Colonic mucosa (tissue), 4 donors: ENCODE results near the gene KRT37. TPM values are rescaled to one million over a fixed set of nuclear protein-coding genes. Genes with fewer than 3 reads are reported as not detected.
"Not testable (repeated sequence)": the region's sequence is repeated elsewhere in the genome, so short reads cannot be mapped to it uniquely, and the experiment has no call there.

ENCODE experiments used
- DNase-seq: peaks from one replicate; pipeline ENCODE4 v3.0.0-alpha.2; 2020
- H3K27ac ChIP-seq: fragments of 200-600 bp; one replicate; pipeline ENCODE4 v1.8.0; 2021
- H3K27me3 ChIP-seq: fragments of 200-600 bp; one replicate; pipeline ENCODE4 v1.8.0; 2021
- H3K36me3 ChIP-seq: fragments of 200-600 bp; one replicate; pipeline ENCODE4 v1.8.0; 2021
- H3K4me1 ChIP-seq: fragments of 200-600 bp; one replicate; pipeline ENCODE4 v1.8.0; 2021; ENCODE audit warnings: mild to moderate bottlenecking
- H3K4me3 ChIP-seq: fragments of 200-600 bp; one replicate; pipeline ENCODE4 v1.8.0; 2021
- H3K9ac ChIP-seq, 2 donors: one replicate each; pipeline ENCODE4 v1.7.0; 2013; ENCODE audit warnings: control low read depth in 2 of 2, low read depth in 2 of 2, low read length in 2 of 2
- H3K9me3 ChIP-seq: fragments of 200-600 bp; one replicate; pipeline ENCODE4 v1.8.0; 2021
- intact Hi-C: fragments of 100-400 bp; cut with DNase I; formaldehyde crosslinking; loops from one replicate; pipeline ENCODE4 v1.14.1; 2022
- total RNA-seq, 2 donors: library from RNA; stranded (reverse); fragmentation: NEBNext Ultra II Directional in 1 of 2; extraction: Animal tissue kit (Norgen Biotek cat#: 25700) in 1 of 2; gene quantifications; one replicate each; pipeline ENCODE4 v1.2.1, GENCODE V29; 2021
- TF ChIP-seq, protein P1 (sequence below): fragments of 200-600 bp; IDR thresholded peaks from one replicate; pipeline ENCODE4 v1.8.0; 2022; ENCODE audit warnings: antibody characterized with exemption, mild to moderate bottlenecking
- donor health status: healthy.
- donor health status: DM: no; HTN: no; CAD: no.
- donor health status: DM: no; HTN: no; CAD: no.

Gene KRT37
- total RNA-seq, 2 donors from 2014 or later: not detected

GRCh38 chr17:41386227-41386626 lies 38.2 kb downstream of the KRT37 start:
- Histone ChIP-seq H3K4me3 (no peak overlapping the region), H3K9ac (no peak overlapping the region), H3K27me3 (no peaks in the 10 kb centered on the region), H3K36me3 (no peaks in the 10 kb centered on the region), H3K9me3 (no peaks in the 10 kb centered on the region), H3K4me1 (no peaks in the 10 kb centered on the region), H3K27ac (no peak overlapping the region)
- intact Hi-C loops: no loop called here
- DNase-seq: no peak
- TF ChIP-seq, protein P1, sequence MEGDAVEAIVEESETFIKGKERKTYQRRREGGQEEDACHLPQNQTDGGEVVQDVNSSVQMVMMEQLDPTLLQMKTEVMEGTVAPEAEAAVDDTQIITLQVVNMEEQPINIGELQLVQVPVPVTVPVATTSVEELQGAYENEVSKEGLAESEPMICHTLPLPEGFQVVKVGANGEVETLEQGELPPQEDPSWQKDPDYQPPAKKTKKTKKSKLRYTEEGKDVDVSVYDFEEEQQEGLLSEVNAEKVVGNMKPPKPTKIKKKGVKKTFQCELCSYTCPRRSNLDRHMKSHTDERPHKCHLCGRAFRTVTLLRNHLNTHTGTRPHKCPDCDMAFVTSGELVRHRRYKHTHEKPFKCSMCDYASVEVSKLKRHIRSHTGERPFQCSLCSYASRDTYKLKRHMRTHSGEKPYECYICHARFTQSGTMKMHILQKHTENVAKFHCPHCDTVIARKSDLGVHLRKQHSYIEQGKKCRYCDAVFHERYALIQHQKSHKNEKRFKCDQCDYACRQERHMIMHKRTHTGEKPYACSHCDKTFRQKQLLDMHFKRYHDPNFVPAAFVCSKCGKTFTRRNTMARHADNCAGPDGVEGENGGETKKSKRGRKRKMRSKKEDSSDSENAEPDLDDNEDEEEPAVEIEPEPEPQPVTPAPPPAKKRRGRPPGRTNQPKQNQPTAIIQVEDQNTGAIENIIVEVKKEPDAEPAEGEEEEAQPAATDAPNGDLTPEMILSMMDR: no peak

- H3K27ac ChIP-seq: no peak overlapping the region
Observed at GRCh38 chr17:41383690-41384089, 40.7 kb downstream of the KRT37 start.

GRCh38 chr17:41382394-41382793 lies 42.0 kb downstream of the KRT37 start:
- no peak overlapping the region for H3K27ac ChIP-seq
- intact Hi-C loops: no loop called here
- H3K9ac ChIP-seq: no peak overlapping the region
- H3K4me1 ChIP-seq: no peaks in the 10 kb centered on the region
- DNase-seq: no peak
- no peaks in the 10 kb centered on the region for H3K9me3 ChIP-seq
- H3K4me3 ChIP-seq: no peak overlapping the region
- no peaks in the 10 kb centered on the region for H3K27me3 ChIP-seq
- TF ChIP-seq, protein P1: no peak
- H3K36me3 ChIP-seq: no peaks in the 10 kb centered on the region

More at GRCh38 chr17:41383690-41384089, 40.7 kb downstream of the KRT37 start:
- Histone ChIP-seq H3K9ac (no peak overlapping the region), H3K4me1 (no peaks in the 10 kb centered on the region), H3K9me3 (no peaks in the 10 kb centered on the region), H3K36me3 (no peaks in the 10 kb centered on the region), H3K4me3 (no peak overlapping the region), H3K27me3 (no peaks in the 10 kb centered on the region)
- no peak for DNase-seq
- intact Hi-C loops: no loop called here
- TF ChIP-seq, protein P1: no peak

DNA sequence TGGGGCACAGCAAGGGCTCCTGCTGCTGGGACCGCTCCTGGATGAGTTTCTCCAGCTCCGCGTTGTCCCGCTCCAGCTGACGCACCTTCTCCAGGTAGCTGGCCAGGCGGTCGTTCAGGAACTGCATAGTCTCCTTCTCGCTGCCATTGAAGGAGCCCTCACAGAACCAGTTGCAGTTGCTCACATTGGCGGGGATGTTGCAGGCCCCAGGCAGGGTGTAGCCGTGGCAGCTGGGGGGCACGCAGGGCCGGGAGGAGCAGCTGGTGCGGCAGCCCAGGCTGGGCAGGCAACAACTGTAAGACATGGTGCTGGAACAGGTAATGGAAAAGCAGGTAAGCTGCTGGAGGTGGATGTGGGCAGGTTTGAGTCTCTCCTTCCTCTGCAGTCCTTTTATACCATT lies 42.4 kb downstream of the KRT37 start, which contains the start of gene KRT34:
TSS of gene KRT34 (minus strand) at position 364 of the 400 bp plus-strand sequence. CDS start at position 304, 60 bp downstream.
- H3K9ac ChIP-seq, H3K4me1 ChIP-seq, H3K27ac ChIP-seq, H3K4me3 ChIP-seq, H3K36me3 ChIP-seq, H3K27me3 ChIP-seq, DNase-seq, intact Hi-C loops, H3K9me3 ChIP-seq: not testable (repeated sequence)

DNA sequence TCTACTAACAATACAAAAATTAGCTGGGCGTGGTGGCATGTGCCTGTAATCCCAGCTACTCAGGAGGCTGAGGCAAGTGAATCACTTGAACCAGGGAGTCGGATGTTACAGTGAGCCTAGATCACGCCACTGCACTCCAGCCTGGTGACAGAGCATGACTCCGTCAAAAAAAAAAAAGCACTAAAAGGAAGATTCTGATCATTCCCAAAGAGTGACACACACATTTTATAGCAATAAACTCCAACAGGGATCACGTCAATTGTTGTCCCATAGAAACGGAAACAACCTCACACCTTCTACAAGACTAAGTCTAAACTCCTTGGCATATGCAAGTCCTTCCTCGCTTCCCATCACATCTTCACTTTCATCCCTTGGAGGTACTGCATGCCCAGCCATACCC lies 44.3 kb downstream of the KRT37 start:
- H3K36me3 ChIP-seq, intact Hi-C loops, H3K9me3 ChIP-seq, DNase-seq, H3K27me3 ChIP-seq, H3K4me1 ChIP-seq, H3K9ac ChIP-seq, H3K4me3 ChIP-seq, H3K27ac ChIP-seq: not testable (repeated sequence)

GRCh38 chr17:41377546-41377945 lies 46.8 kb downstream of the KRT37 start:
- no peak overlapping the region for H3K27ac ChIP-seq
- DNase-seq: no peak
- H3K9me3 ChIP-seq: no peaks in the 10 kb centered on the region
- no peak overlapping the region for H3K9ac ChIP-seq
- H3K36me3 ChIP-seq: no peaks in the 10 kb centered on the region
- intact Hi-C loops: no loop called here
- TF ChIP-seq, protein P1: no peak
- H3K4me3 ChIP-seq: no peak overlapping the region
- H3K4me1 ChIP-seq: no peaks in the 10 kb centered on the region
- H3K27me3 ChIP-seq: no peaks in the 10 kb centered on the region

Other genes starting within 250 kb of the KRT37 start
- gene KRTAP4-2, start 246.4 kb downstream of the KRT37 start, total RNA-seq: not detected
- under 1 TPM in 1 of 2 donors, not detected in 1; 0.53 TPM for gene KRTAP4-1, start 239.7 kb downstream of the KRT37 start, total RNA-seq
- not detected for gene KRTAP9-1, start 234.7 kb downstream of the KRT37 start, total RNA-seq
- not detected for gene KRTAP9-2, start 197.9 kb downstream of the KRT37 start, total RNA-seq
- not detected for gene KRTAP9-3, start 192.1 kb downstream of the KRT37 start, total RNA-seq
- gene KRTAP9-8, start 186.6 kb downstream of the KRT37 start, total RNA-seq: not detected
- not detected for gene KRTAP9-4, start 174.9 kb downstream of the KRT37 start, total RNA-seq
- gene KRTAP9-9, start 169.2 kb downstream of the KRT37 start, total RNA-seq: not detected
- gene KRTAP9-6, start 159.2 kb downstream of the KRT37 start, total RNA-seq: not detected
- not detected for gene KRTAP9-7, start 148.9 kb downstream of the KRT37 start, total RNA-seq
- gene KRTAP29-1, start 121.7 kb downstream of the KRT37 start, total RNA-seq: not detected
- gene KRTAP16-1, start 115.3 kb downstream of the KRT37 start, total RNA-seq: not detected
- gene KRTAP17-1, start 108.9 kb downstream of the KRT37 start, total RNA-seq: not detected
- not detected for gene KRT33A, start 73.8 kb downstream of the KRT37 start, total RNA-seq
- gene KRT33B, start 54.8 kb downstream of the KRT37 start, total RNA-seq: not detected
- gene KRT34, start 42.3 kb downstream of the KRT37 start, total RNA-seq: not detected
- not detected for gene KRT31, start 27.0 kb downstream of the KRT37 start, total RNA-seq
- not detected for gene KRT38, start 16.4 kb upstream of the KRT37 start, total RNA-seq
- not detected for gene KRT32, start 42.8 kb upstream of the KRT37 start, total RNA-seq
- not detected for gene KRT35, start 56.6 kb upstream of the KRT37 start, total RNA-seq
- not detected for gene KRT36, start 65.3 kb upstream of the KRT37 start, total RNA-seq
- under 1 TPM in 1 of 2 donors, not detected in 1; 0.25 TPM for gene KRT13, start 81.0 kb upstream of the KRT37 start, total RNA-seq
- 10 to 100 TPM in 1 of 2 donors, 1 to 10 TPM in 1; 5.8 to 20.0 TPM for gene KRT15, start 94.3 kb upstream of the KRT37 start, total RNA-seq
- gene KRT19, start 103.7 kb upstream of the KRT37 start, total RNA-seq: 1,000 to 10,000 TPM; 2,159 to 2,203 TPM
- not detected for gene KRT9, start 147.5 kb upstream of the KRT37 start, total RNA-seq
- gene KRT14, start 162.3 kb upstream of the KRT37 start, total RNA-seq: not detected
- gene KRT16, start 188.2 kb upstream of the KRT37 start, total RNA-seq: not detected
- 1 to 10 TPM in 1 of 2 donors, not detected in 1; 1.2 TPM for gene KRT17, start 200.0 kb upstream of the KRT37 start, total RNA-seq